GM12878 (cell line): ENCODE data around the gene HMGB2. TPM values are rescaled to one million over a fixed set of nuclear protein-coding genes. Genes with fewer than 3 reads are reported as not detected.

ENCODE experiments used
- ATAC-seq: fragments of 200-7000 bp; cut with Tn5 transposase; 3 replicates; pipeline ENCODE4 v1.9.1; 2020; ENCODE audit warnings: mild to moderate bottlenecking, moderate library complexity
- BruUV-seq: library from RNA; stranded (reverse); fragments of 400-500 nt; replicated peaks from 2 replicates; lab custom pipeline; 2021; lab: Mats Ljungman, UMichigan
- CTCF ChIA-PET: fragments of 300-600 bp; sonication (Branson Sonifier 250); formaldehyde crosslinking; extraction: SDS; loops from one replicate; lab custom pipeline; 2021; ENCODE audit warnings: inconsistent platforms; lab: Yijun Ruan, JAX
- POLR2A ChIA-PET: fragments of 350-600 bp; formaldehyde crosslinking; extraction: SDS; loops from one replicate; lab custom pipeline; 2021; ENCODE audit warnings: inconsistent platforms; lab: Charles Lee
- RAD21 ChIA-PET: fragments of 300-600 bp; sonication (Branson Sonifier 250); formaldehyde crosslinking; loops from one replicate; lab custom pipeline; 2023; ENCODE audit warnings: antibody characterized with exemption; ENCODE audit not compliant: unreplicated experiment; lab: Charles Lee
- SMC1A ChIA-PET: fragments of 300-600 bp; sonication (Branson Sonifier 250); formaldehyde crosslinking; loops from one replicate; lab custom pipeline; 2023; ENCODE audit not compliant: unreplicated experiment, uncharacterized antibody; lab: Charles Lee
- DNase-seq: peaks from one replicate; pipeline ENCODE4 v3.0.0-alpha.2; 2011; ENCODE audit warnings: low read depth, low spot score
- FAIRE-seq: peaks from 3 replicates; lab custom pipeline; 2011; peaks lifted over from hg19 to GRCh38; lab: Jason Lieb, UNC
- H2AFZ ChIP-seq: 2 replicates; pipeline ENCODE4 v1.6.0; 2011; ENCODE audit warnings: low read depth, low read length, control low read depth; ENCODE audit not compliant: control insufficient read depth
- H3K27ac ChIP-seq: 2 replicates; pipeline ENCODE4 v1.5.1; 2011; ENCODE audit warnings: control low read depth; ENCODE audit not compliant: control insufficient read depth, insufficient read depth
- H3K27me3 ChIP-seq, 2 experiments: replicated peaks in 1 of 2; 2 replicates each; pipeline versions ENCODE4 v1.6.0 to v1.6.1; 2011; ENCODE audit warnings: low read length in 1 of 2; ENCODE audit not compliant: control insufficient read depth in 2 of 2, insufficient read depth in 2 of 2
- H3K36me3 ChIP-seq, 2 experiments: 2 replicates each; pipeline ENCODE4 v1.5.1; 2011; ENCODE audit warnings: low read length in 1 of 2; ENCODE audit not compliant: control insufficient read depth in 2 of 2, insufficient read depth in 2 of 2
- H3K4me1 ChIP-seq: 2 replicates; pipeline ENCODE4 v1.6.1; 2011; ENCODE audit warnings: mild to moderate bottlenecking, low read length, moderate library complexity, mixed read lengths; ENCODE audit not compliant: control insufficient read depth, insufficient read depth
- H3K4me2 ChIP-seq: 2 replicates; pipeline ENCODE4 v1.6.0; 2011; ENCODE audit warnings: control low read depth; ENCODE audit not compliant: control insufficient read depth, insufficient read depth
- H3K4me3 ChIP-seq: fragments of 200-600 bp; sonication (generic); 2 replicates; pipeline ENCODE4 v1.5.1; 2016
- H3K79me2 ChIP-seq: 2 replicates; pipeline ENCODE4 v1.6.0; 2011; ENCODE audit warnings: low read length; ENCODE audit not compliant: control insufficient read depth, insufficient read depth
- H3K9ac ChIP-seq: 2 replicates; pipeline ENCODE4 v1.8.0; 2011; ENCODE audit warnings: low read length, control low read depth, mixed read lengths; ENCODE audit not compliant: control insufficient read depth, insufficient read depth
- H3K9me3 ChIP-seq: replicated peaks from 3 replicates; pipeline ENCODE4 v1.5.1; 2011; ENCODE audit warnings: mild to moderate bottlenecking, low read length; ENCODE audit not compliant: control insufficient read depth, insufficient read depth
- H4K20me1 ChIP-seq: 2 replicates; pipeline ENCODE4 v1.6.0; 2011; ENCODE audit not compliant: control insufficient read depth, insufficient read depth
- EGR1 ChIP-seq, 2 experiments: IDR thresholded peaks; 1 replicate in 1 of 2; 2 replicates in 1 of 2; pipeline ENCODE4 v1.6.1; 2011 to 2012; ENCODE audit warnings: low read depth in 2 of 2, low read length in 2 of 2, borderline replicate concordance in 1 of 2, mild to moderate bottlenecking in 1 of 2, moderate library complexity in 1 of 2
- EP300 ChIP-seq, 2 experiments: fragments of 150-350 bp in 1 of 2; IDR thresholded peaks; 2 replicates each; pipeline ENCODE4 v1.6.1; 2011 to 2012; ENCODE audit warnings: low read depth in 2 of 2, low read length in 2 of 2, borderline replicate concordance in 1 of 2, improper control_type of control experiment in 1 of 2, inconsistent platforms in 1 of 2; ENCODE audit not compliant: control insufficient read depth in 1 of 2
- ETV6 ChIP-seq, 2 experiments: fragments of 450-650 bp in 1 of 2; IDR thresholded peaks in 1 of 2; conservative IDR thresholded peaks in 1 of 2; 2 replicates each; pipeline ENCODE4 v1.6.1; 2014; ENCODE audit warnings: antibody characterized with exemption in 1 of 2, borderline replicate concordance in 1 of 2, low read depth in 1 of 2, mild to moderate bottlenecking in 1 of 2, moderate library complexity in 1 of 2
- FOS ChIP-seq: IDR thresholded peaks from 3 replicates; pipeline ENCODE4 v1.6.1; 2011; ENCODE audit warnings: borderline replicate concordance; ENCODE audit not compliant: insufficient read length; ENCODE audit errors: extremely low read depth
- KAT2A ChIP-seq: conservative IDR thresholded peaks from 2 replicates; pipeline ENCODE4 v1.6.1; 2011; ENCODE audit warnings: low read depth, low read length; ENCODE audit not compliant: control insufficient read depth
- MEF2B ChIP-seq: fragments of 450-650 bp; IDR thresholded peaks from 2 replicates; pipeline ENCODE4 v1.6.1; 2018; ENCODE audit warnings: mild to moderate bottlenecking, moderate library complexity; ENCODE audit not compliant: partially characterized antibody, poor library complexity, severe bottlenecking
- MTA3 ChIP-seq: IDR thresholded peaks from 2 replicates; pipeline ENCODE4 v1.6.1; 2012; ENCODE audit warnings: low read length, inconsistent platforms, borderline replicate concordance
- NFIC ChIP-seq: IDR thresholded peaks from 2 replicates; pipeline ENCODE4 v1.6.1; 2012; ENCODE audit warnings: low read depth, mild to moderate bottlenecking, inconsistent platforms, low read length, moderate library complexity
- NFYB ChIP-seq: IDR thresholded peaks from 2 replicates; pipeline ENCODE4 v1.6.1; 2011; ENCODE audit warnings: low read depth, mild to moderate bottlenecking, low read length, improper control_type of control experiment, moderate library complexity; ENCODE audit not compliant: insufficient read depth
- RB1 ChIP-seq: fragments of 450-650 bp; formaldehyde crosslinking; IDR thresholded peaks from 2 replicates; pipeline ENCODE4 v1.6.1; 2017; ENCODE audit warnings: mild to moderate bottlenecking, borderline replicate concordance
- RUNX3 ChIP-seq: IDR thresholded peaks from 2 replicates; pipeline ENCODE4 v1.6.1; 2012; ENCODE audit warnings: low read length, inconsistent platforms
- SRF ChIP-seq, 2 experiments: IDR thresholded peaks; 2 replicates each; pipeline ENCODE4 v1.6.1; 2011; ENCODE audit warnings: low read depth in 2 of 2, low read length in 2 of 2, mild to moderate bottlenecking in 1 of 2, moderate library complexity in 1 of 2
- STAT1 ChIP-seq: fragments of 450-650 bp; conservative IDR thresholded peaks from 2 replicates; pipeline ENCODE4 v1.6.1; 2014; ENCODE audit warnings: antibody characterized with exemption, mild to moderate bottlenecking
- ZBED1 ChIP-seq: IDR thresholded peaks from 2 replicates; pipeline ENCODE4 v1.6.1; 2016; ENCODE audit warnings: borderline replicate concordance
- ZBTB4 ChIP-seq: fragments of 450-650 bp; formaldehyde crosslinking; IDR thresholded peaks from 2 replicates; pipeline ENCODE4 v1.4.0; 2022; ENCODE audit warnings: mild to moderate bottlenecking, moderate library complexity
- ZSCAN29 ChIP-seq: fragments of 450-650 bp; IDR thresholded peaks from 2 replicates; pipeline ENCODE4 v1.6.1; 2017; ENCODE audit warnings: mild to moderate bottlenecking, moderate library complexity
- WGBS: methylation state at CpG from one replicate; pipeline ENCODE4 v1.1.6; 2016; ENCODE audit warnings: low lambda C conversion rate; ENCODE audit not compliant: insufficient replicate concordance, insufficient coverage; ENCODE audit errors: missing lambda C conversion rate; 5-methylcytosine and 5-hydroxymethylcytosine counted together
- in situ Hi-C: fragments of 300-500 bp; cut with MboI; formaldehyde crosslinking; loops from 9 replicates; pipeline ENCODE4 v1.14.3; 2018; ENCODE audit warnings: mixed read lengths
- intact Hi-C: fragments of 100-400 bp; cut with micrococcal nuclease; formaldehyde crosslinking; loops from one replicate; pipeline ENCODE4 v1.14.2; 2022; ENCODE audit not compliant: unreplicated experiment
- polyA plus RNA-seq, 11 experiments: library from polyadenylated mRNA; depleted of rRNA in 4 of 11; unstranded in 6 of 11; stranded (reverse) in 5 of 11; fragments of >200 nt; fragmentation: Nextera tagmentation in 4 of 11; fragmentation: Illumina TruSeq in 1 of 11; extraction: Ambion mirVana in 4 of 11; extraction: Trizol in 1 of 11; gene quantifications; 1 replicate in 1 of 11; 2 replicates in 10 of 11; pipeline versions ENCODE4 v1.2.1 to v1.2.3, GENCODE V29; 2011 to 2016; ENCODE audit warnings: inconsistent platforms in 2 of 11, missing spikeins in 2 of 11, low read depth in 1 of 11
- total RNA-seq, 4 experiments: library from RNA; depleted of rRNA in 3 of 4; stranded (reverse); fragments of >200 nt in 3 of 4; fragmentation: Illumina TruSeq in 1 of 4; extraction: Trizol in 1 of 4; gene quantifications; 2 replicates each; pipeline versions ENCODE4 v1.2.1 to v1.2.3, GENCODE V29; 2013 to 2021

Gene HMGB2
- total and polyA plus RNA-seq, 10 of the 15 experiments (the other 5 are each of a cell fraction or from before 2014, with no cell fraction given), result 260 to 961 (median 668) TPM

GRCh38 chr4:173337463-173337862, 3.3 kb upstream of the HMGB2 start (continued):
- no peak for TF ChIP-seq EP300 (IDR thresholded peaks at IDR 0.05; ENCODE audit: borderline replicate concordance in 1 of 2, control insufficient read depth in 1 of 2, low read depth in 2 of 2, low read length in 2 of 2)
- no peak for TF ChIP-seq RB1
- no peak for TF ChIP-seq FOS
- TF ChIP-seq, all 136 proteins: peak for 0

GRCh38 chr4:173334891-173335752, 964 bp upstream of the HMGB2 start:
- Histone ChIP-seq H3K9me3 (no peaks in the 10 kb centered on the region), H3K36me3 (peaks cover 0 to 18% of the 10 kb centered on the region in 2 experiments; a peak in 2 of 4 replicates), H2AFZ (peak overlapping the region; percentile 85), H3K79me2 (peaks cover 58% of the 10 kb centered on the region), H3K4me2 (peak overlapping the region; percentile 94), H3K27ac (peak overlapping the region; percentile 96), H3K9ac (peak overlapping the region; percentile 97), H3K27me3 (no peaks in the 10 kb centered on the region), H3K4me1 (peaks cover 6% of the 10 kb centered on the region), H3K4me3 (peak overlapping the region; percentile 92), H4K20me1 (no peaks in the 10 kb centered on the region)
- intact Hi-C loops, result loop anchor here (1.0 to 5.0 kb wide), 2 partner anchors 35 to 168 kb away; partner anchors contain the start of genes GALNT7 and SAP30
- BruUV-seq, result TSS peak; percentile 84
- peak; percentile 39 for DNase-seq
- POLR2A ChIA-PET, result interaction anchor here (0.7 to 13.9 kb wide), 12 partner anchors 11 to 167 kb away, joined by 3 to 472 read pairs (median 4); partner anchors contain the start of genes GALNT7 and SAP30
- in situ Hi-C loops, result loop anchor here (5.0 kb wide), 1 partner anchor 32 kb away; no protein-coding TSS in a partner anchor
- ATAC-seq, result peak; percentile 63
- CTCF ChIA-PET, result interaction anchor here (1.0 to 3.9 kb wide), 8 partner anchors 16 to 83 kb away, joined by 3 to 23 read pairs (median 5); no protein-coding TSS in a partner anchor
- FAIRE-seq, result peak; percentile 54
- SMC1A ChIA-PET, result interaction anchor here (0.7 to 14.3 kb wide), 7 partner anchors 10 to 322 kb away, joined by 3 to 232 read pairs (median 3); partner anchors contain the start of gene SAP30
- WGBS, result under 1% methylated on average over 50 of the region's 52 CpGs
- RAD21 ChIA-PET, result interaction anchor here (0.9 to 8.4 kb wide), 7 partner anchors 10 to 357 kb away, joined by 3 to 145 read pairs (median 4); partner anchors contain the start of genes GALNT7 and SAP30
- TF ChIP-seq KAT2A (no peak), EGR1 (IDR thresholded peaks at IDR 0.05; ENCODE audit: borderline replicate concordance in 1 of 2, low read depth in 2 of 2, low read length in 2 of 2) (peak in 1 of 2 experiments; percentile 24; a peak in 1 of 3 replicates), SRF (IDR thresholded peaks at IDR 0.05; ENCODE audit: low read depth in 2 of 2, low read length in 2 of 2) (no peak), MTA3 (no peak; the same call in 1 of the 2 replicates), ZBTB4 (CRISPR knock-in tag) (no peak), MEF2B (no peak), ZSCAN29 (no peak), RUNX3 (no peak), NFIC (no peak), STAT1 (peak; percentile 90; the same call in 1 of the 2 replicates), ETV6 (conservative IDR thresholded peaks at IDR 0.05 in 1 of 2, IDR thresholded peaks at IDR 0.05 in 1 of 2; ENCODE audit: borderline replicate concordance in 1 of 2, low read depth in 1 of 2) (0 out of 4 replicates have a peak, but pooled peaks of 1 of the 2 experiments have one; percentile 12), ZBED1 (no peak), NFYB (no peak)
